PC-3 (cell line): ENCODE results near the gene ZRANB1. TPM values are rescaled to one million over a fixed set of nuclear protein-coding genes. Genes with fewer than 3 reads are reported as not detected.

Experiments used
- ATAC-seq: fragments of 200-7000 bp; cut with Tn5 transposase; 2 replicates; pipeline ENCODE4 v1.9.1; 2020; ENCODE audit warnings: mild to moderate bottlenecking, moderate library complexity
- BruUV-seq: library from RNA; stranded (reverse); fragments of 400-500 nt; replicated peaks from 2 replicates; lab custom pipeline; 2021; lab: Mats Ljungman, UMichigan
- CTCF ChIA-PET: fragments of 300-600 bp; sonication (Branson Sonifier 250); formaldehyde crosslinking; loops from one replicate; lab custom pipeline; 2022; ENCODE audit warnings: antibody characterized with exemption; lab: Charles Lee
- POLR2A ChIA-PET: fragments of 300-600 bp; sonication (Branson Sonifier 250); formaldehyde crosslinking; loops from one replicate; lab custom pipeline; 2022; ENCODE audit warnings: antibody characterized with exemption; ENCODE audit not compliant: unreplicated experiment; lab: Charles Lee
- DNase-seq: peaks from one replicate; pipeline ENCODE4 v3.0.0-alpha.2; 2015
- H2AFZ ChIP-seq: fragments of 300-600 bp; sonication (generic); 2 replicates; pipeline ENCODE4 v1.6.0; 2016; ENCODE audit warnings: antibody characterized with exemption, low read length
- H3F3A ChIP-seq: fragments of 300-600 bp; sonication (generic); one replicate; pipeline ENCODE4 v1.6.0; 2017; ENCODE audit warnings: antibody characterized with exemption, low read length, control low read depth, mild to moderate bottlenecking; ENCODE audit not compliant: unreplicated experiment
- H3K27ac ChIP-seq: fragments of 300-600 bp; sonication (generic); 2 replicates; pipeline ENCODE4 v1.5.1; 2016; ENCODE audit warnings: mild to moderate bottlenecking, low read length
- H3K27me3 ChIP-seq: fragments of 300-600 bp; sonication (generic); 2 replicates; pipeline ENCODE4 v1.6.1; 2016; ENCODE audit warnings: low read length, mixed read lengths
- H3K36me3 ChIP-seq: fragments of 300-600 bp; sonication (generic); 2 replicates; pipeline ENCODE4 v1.6.1; 2016; ENCODE audit warnings: low read depth, mixed run types, low read length, mixed read lengths
- H3K4me1 ChIP-seq: fragments of 300-600 bp; sonication (generic); 2 replicates; pipeline ENCODE4 v1.5.1; 2016; ENCODE audit warnings: low read length; ENCODE audit not compliant: insufficient read depth
- H3K4me2 ChIP-seq: fragments of 300-600 bp; sonication (generic); 2 replicates; pipeline ENCODE4 v1.6.0; 2016; ENCODE audit warnings: low read length
- H3K4me3 ChIP-seq: fragments of 300-600 bp; sonication (generic); 2 replicates; pipeline ENCODE4 v1.5.1; 2016; ENCODE audit warnings: mild to moderate bottlenecking, low read length, mixed read lengths
- H3K79me2 ChIP-seq: fragments of 300-600 bp; sonication (generic); 2 replicates; pipeline ENCODE4 v1.6.1; 2017; ENCODE audit warnings: low read length, mixed read lengths
- H3K9ac ChIP-seq: fragments of 300-600 bp; sonication (generic); 2 replicates; pipeline ENCODE4 v1.6.0; 2016; ENCODE audit warnings: mild to moderate bottlenecking, low read length
- H3K9me2 ChIP-seq: fragments of 300-600 bp; sonication (generic); replicated peaks from 2 replicates; pipeline ENCODE4 v1.6.1; 2016; ENCODE audit warnings: mixed run types, low read length, mixed read lengths
- H3K9me3 ChIP-seq: fragments of 300-600 bp; sonication (generic); 2 replicates; pipeline ENCODE4 v1.6.1; 2016; ENCODE audit warnings: low read length, mixed read lengths
- H4K20me1 ChIP-seq: fragments of 300-600 bp; sonication (generic); 2 replicates; pipeline ENCODE4 v1.6.1; 2016; ENCODE audit warnings: low read length, mixed read lengths
- EZH2 ChIP-seq: fragments of 300-600 bp; sonication (generic); IDR thresholded peaks from one replicate; pipeline ENCODE4 v1.6.1; 2017; ENCODE audit warnings: antibody characterized with exemption, mild to moderate bottlenecking, low read length; ENCODE audit not compliant: unreplicated experiment
- EZH2phosphoT487 ChIP-seq: fragments of 300-600 bp; sonication (generic); IDR thresholded peaks from 2 replicates; pipeline ENCODE4 v1.6.1; 2018; ENCODE audit warnings: mild to moderate bottlenecking, antibody characterized with exemption, low read length, borderline replicate concordance
- intact Hi-C: fragments of 100-400 bp; cut with micrococcal nuclease; formaldehyde crosslinking; loops from 2 replicates; pipeline ENCODE4 v1.9.0; 2023
- total RNA-seq: library from RNA; depleted of rRNA; stranded (reverse); fragments of >200 nt; gene quantifications from 2 replicates; pipeline ENCODE4 v1.2.3, GENCODE V29; 2014
- TF ChIP-seq, protein P1 (sequence below): fragments of 300-600 bp; sonication (generic); conservative IDR thresholded peaks from 2 replicates; pipeline ENCODE4 v1.5.1; 2017; ENCODE audit warnings: antibody characterized with exemption, low read depth, mild to moderate bottlenecking, low read length

ZRANB1 gene
- total RNA-seq, 1 experiment from 2014 or later = 12.8 TPM

DNA sequence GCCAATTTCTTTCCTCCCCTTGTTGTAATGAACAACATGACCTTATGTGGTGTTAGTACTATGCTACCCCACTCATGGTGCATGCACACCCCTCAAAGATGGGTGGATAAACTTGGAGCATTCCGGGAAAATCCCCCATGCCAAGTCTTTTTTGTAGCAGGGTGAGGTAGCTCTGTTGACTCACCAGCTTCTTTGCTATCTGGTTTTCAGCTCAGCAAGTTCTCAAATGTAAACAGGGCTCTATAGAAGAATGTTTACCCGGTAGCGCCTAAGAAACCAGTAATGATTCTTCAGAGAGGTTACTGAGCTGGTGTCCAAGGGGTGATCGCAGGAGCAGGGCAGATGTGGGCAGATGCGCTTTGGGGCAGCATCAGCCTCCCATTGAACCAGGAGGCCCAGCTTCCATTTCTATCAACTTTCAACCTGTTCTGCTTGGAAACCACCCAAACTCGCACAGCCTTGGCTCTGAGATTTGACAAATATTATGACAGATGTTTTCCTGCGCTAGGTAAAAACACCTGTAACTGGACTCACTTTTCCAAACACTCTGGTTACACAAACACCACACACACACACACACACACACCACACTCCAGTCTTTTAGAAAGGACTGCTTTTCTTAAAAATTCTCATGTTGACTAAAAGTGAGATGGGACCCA lies 87.8 kb downstream of the ZRANB1 start:
- ChIA-PET CTCF (interaction anchor here (0.7 kb wide), 1 partner anchor 16 kb away, joined by 3 read pairs; no protein-coding TSS in a partner anchor), POLR2A (interaction anchor here (0.6 to 0.7 kb wide), 3 partner anchors 16 to 228 kb away, joined by 3 to 6 read pairs (median 3); no protein-coding TSS in a partner anchor)
- Histone ChIP-seq H3F3A (no peaks in the 10 kb centered on the region), H3K9me2 (no peaks in the 10 kb centered on the region), H3K4me3 (no peak overlapping the region), H3K9ac (peak overlapping the region; percentile 2; the same call in 1 of the 2 replicates), H3K27me3 (no peaks in the 10 kb centered on the region), H3K79me2 (peaks cover 84% of the 10 kb centered on the region), H3K36me3 (no peaks in the 10 kb centered on the region), H2AFZ (no peak overlapping the region), H3K27ac (peak overlapping the region; percentile 67), H3K4me1 (peaks cover 39% of the 10 kb centered on the region), H3K4me2 (peak overlapping the region; percentile 24), H4K20me1 (no peaks in the 10 kb centered on the region), H3K9me3 (no peaks in the 10 kb centered on the region)
- intact Hi-C loops = no loop called here
- BruUV-seq = no TSS peak
- peak; percentile 70 for DNase-seq
- peak; percentile 78 for ATAC-seq
- TF ChIP-seq EZH2phosphoT487 = no peak
- no peak for TF ChIP-seq EZH2

DNA sequence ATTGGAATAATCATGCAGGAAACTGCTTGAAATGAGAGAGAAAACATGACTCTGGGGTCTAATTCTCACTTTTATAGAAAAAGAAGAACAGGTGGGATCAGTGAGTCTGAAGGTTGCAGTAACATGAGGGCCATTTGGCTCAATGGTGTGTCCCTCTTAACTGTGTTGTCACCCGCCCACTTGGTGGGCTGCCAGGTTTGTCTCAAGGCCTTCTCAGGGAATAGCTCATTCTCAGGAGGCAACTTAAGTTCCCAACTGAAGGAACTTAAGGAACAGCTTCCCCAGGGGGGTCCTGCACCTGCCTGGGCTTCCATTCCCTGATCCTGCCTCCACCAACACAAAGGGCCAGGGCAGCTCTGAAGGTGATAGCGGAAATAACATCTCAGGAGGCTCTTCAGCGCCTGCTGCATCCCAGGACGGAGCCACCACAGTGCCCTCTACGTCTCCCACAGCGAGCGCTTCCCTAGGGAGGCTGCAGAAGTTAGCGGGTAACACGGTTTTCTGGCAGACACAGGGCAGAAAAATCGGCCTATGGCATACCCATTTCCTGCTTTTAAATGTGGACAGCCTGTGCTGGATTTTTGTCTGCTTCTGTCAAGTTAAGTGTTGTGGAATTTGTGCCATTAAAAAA lies 88.8 kb downstream of the ZRANB1 start:
- Histone ChIP-seq H3K4me3 (no peak overlapping the region), H3K36me3 (no peaks in the 10 kb centered on the region), H3K9ac (no peak overlapping the region), H3K4me1 (peaks cover 48% of the 10 kb centered on the region), H3F3A (no peaks in the 10 kb centered on the region), H3K27me3 (no peaks in the 10 kb centered on the region), H3K9me2 (no peaks in the 10 kb centered on the region), H4K20me1 (no peaks in the 10 kb centered on the region), H3K27ac (peak overlapping the region; percentile 67), H3K9me3 (no peaks in the 10 kb centered on the region), H2AFZ (no peak overlapping the region), H3K79me2 (peaks cover 78% of the 10 kb centered on the region), H3K4me2 (0 out of 2 replicates have a peak overlapping the region, but pooled peaks have one; percentile 24)
- intact Hi-C loops = no loop called here
- BruUV-seq = no TSS peak
- TF ChIP-seq EZH2 (no peak), EZH2phosphoT487 (no peak)
- TF ChIP-seq, protein P1, sequence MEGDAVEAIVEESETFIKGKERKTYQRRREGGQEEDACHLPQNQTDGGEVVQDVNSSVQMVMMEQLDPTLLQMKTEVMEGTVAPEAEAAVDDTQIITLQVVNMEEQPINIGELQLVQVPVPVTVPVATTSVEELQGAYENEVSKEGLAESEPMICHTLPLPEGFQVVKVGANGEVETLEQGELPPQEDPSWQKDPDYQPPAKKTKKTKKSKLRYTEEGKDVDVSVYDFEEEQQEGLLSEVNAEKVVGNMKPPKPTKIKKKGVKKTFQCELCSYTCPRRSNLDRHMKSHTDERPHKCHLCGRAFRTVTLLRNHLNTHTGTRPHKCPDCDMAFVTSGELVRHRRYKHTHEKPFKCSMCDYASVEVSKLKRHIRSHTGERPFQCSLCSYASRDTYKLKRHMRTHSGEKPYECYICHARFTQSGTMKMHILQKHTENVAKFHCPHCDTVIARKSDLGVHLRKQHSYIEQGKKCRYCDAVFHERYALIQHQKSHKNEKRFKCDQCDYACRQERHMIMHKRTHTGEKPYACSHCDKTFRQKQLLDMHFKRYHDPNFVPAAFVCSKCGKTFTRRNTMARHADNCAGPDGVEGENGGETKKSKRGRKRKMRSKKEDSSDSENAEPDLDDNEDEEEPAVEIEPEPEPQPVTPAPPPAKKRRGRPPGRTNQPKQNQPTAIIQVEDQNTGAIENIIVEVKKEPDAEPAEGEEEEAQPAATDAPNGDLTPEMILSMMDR = no peak
- no peak for DNase-seq
- CTCF ChIA-PET = no interaction called here
- ATAC-seq = no peak
- POLR2A ChIA-PET = no interaction called here

DNA sequence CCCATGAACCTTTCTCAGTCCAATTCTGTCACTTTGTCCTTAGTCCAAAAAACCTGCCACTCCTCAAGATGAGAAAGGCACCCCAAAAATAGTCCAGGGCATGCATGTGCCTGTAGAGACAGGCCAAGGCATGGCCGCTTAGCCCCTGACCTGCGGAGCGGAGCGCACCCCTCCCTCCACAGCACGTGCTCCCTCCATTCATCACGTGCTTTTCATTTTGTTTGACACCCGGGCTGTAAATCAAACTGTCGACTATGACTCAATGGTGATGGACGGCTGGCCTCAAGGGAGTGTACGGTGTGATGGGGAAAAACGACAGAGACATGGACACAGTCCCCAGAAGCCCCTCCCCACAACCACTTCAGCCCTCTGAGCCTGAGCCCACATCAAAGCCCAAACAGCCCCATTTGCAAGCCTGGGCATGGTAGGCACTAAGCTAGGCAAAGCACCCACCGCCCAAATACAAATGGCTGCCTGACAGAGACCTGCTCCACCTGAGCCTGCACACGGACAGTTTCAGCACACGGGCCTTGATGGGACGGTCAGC lies 90.6 kb downstream of the ZRANB1 start:
- no peak overlapping the region for H3K4me3 ChIP-seq
- intact Hi-C loops = no loop called here
- BruUV-seq = no TSS peak
- H3K9ac ChIP-seq = no peak overlapping the region
- H3K4me2 ChIP-seq = no peak overlapping the region
- CTCF ChIA-PET = no interaction called here
- peaks cover 64% of the 10 kb centered on the region for H3K4me1 ChIP-seq
- TF ChIP-seq, protein P1 = no peak
- TF ChIP-seq EZH2 (no peak), EZH2phosphoT487 (no peak)
- no peaks in the 10 kb centered on the region for H4K20me1 ChIP-seq
- H3K27ac ChIP-seq = no peak overlapping the region
- no peak overlapping the region for H2AFZ ChIP-seq
- no peaks in the 10 kb centered on the region for H3K9me2 ChIP-seq
- peaks cover 82% of the 10 kb centered on the region for H3K79me2 ChIP-seq
- no peaks in the 10 kb centered on the region for H3F3A ChIP-seq
- DNase-seq = no peak
- no peak for ATAC-seq
- POLR2A ChIA-PET = no interaction called here
- no peaks in the 10 kb centered on the region for H3K27me3 ChIP-seq
- H3K9me3 ChIP-seq = no peaks in the 10 kb centered on the region
- no peaks in the 10 kb centered on the region for H3K36me3 ChIP-seq
